Activated gamma-delta T cell treated with anti-CD3 and anti-CD28 coated beads, Interleukin-2, amount 50 U/mL, for 16 hours (primary cell): ENCODE data around the gene BEST2.

Source experiments
- DNase-seq: peaks from one replicate; pipeline ENCODE4 v3.0.0-alpha.2; 2020; ENCODE audit warnings: low read depth

BEST2 gene

GRCh38 chr19:12800923-12801465 is 49.4 kb downstream of the BEST2 start:
- no peak for DNase-seq

GRCh38 chr19:12801466-12802266 is 50.1 kb downstream of the BEST2 start, which contains the start of the genes PRDX2 and THSD8:
Gene PRDX2, minus strand, starts transcription at chr19:12801800. Its CDS starts 539 bp downstream, at chr19:12801261.
Gene THSD8, plus strand, starts transcription at chr19:12802069. Its CDS starts 3 bp downstream, at chr19:12802072.
- DNase-seq: peak; percentile 51

GRCh38 chr19:12802267-12803106 is 50.9 kb downstream of the BEST2 start:
- DNase-seq: no peak

GRCh38 chr19:12804051-12804450 is 52.5 kb downstream of the BEST2 start:
- DNase-seq: no peak

- DNase-seq: peak; percentile 78
These were observed 54.9 kb downstream of the BEST2 start, which contains the start of gene RNASEH2A for GRCh38 chr19:12806242-12807081. Gene RNASEH2A, plus strand, starts transcription at chr19:12806584. Its CDS starts 90 bp downstream, at chr19:12806674.
